ENCODE measurements around the gene PAX5.

DNA sequence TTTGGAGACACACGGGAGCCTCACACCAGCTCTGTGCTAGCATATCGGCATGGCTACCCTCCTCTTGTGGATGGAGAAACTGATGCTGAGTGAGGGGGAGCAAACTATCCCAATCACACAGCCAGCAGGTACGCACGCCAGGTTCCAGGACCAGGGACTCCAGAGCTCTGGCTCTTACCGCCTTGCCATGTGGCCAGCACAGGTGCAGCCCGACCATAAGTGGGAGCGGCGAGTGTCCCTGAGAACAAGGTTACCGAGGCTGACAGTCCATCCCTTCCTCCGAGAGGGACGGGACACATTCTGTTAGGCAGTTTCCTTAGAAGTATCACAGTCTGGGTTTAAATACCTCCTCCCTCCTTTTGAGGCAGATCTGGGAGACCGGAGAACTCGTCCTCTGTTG is 86.0 kb downstream of the PAX5 start:
- TF ChIP-seq, protein P1, sequence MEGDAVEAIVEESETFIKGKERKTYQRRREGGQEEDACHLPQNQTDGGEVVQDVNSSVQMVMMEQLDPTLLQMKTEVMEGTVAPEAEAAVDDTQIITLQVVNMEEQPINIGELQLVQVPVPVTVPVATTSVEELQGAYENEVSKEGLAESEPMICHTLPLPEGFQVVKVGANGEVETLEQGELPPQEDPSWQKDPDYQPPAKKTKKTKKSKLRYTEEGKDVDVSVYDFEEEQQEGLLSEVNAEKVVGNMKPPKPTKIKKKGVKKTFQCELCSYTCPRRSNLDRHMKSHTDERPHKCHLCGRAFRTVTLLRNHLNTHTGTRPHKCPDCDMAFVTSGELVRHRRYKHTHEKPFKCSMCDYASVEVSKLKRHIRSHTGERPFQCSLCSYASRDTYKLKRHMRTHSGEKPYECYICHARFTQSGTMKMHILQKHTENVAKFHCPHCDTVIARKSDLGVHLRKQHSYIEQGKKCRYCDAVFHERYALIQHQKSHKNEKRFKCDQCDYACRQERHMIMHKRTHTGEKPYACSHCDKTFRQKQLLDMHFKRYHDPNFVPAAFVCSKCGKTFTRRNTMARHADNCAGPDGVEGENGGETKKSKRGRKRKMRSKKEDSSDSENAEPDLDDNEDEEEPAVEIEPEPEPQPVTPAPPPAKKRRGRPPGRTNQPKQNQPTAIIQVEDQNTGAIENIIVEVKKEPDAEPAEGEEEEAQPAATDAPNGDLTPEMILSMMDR (IDR thresholded peaks at IDR 0.05), result no peak
- TF ChIP-seq POLR2A (IDR thresholded peaks at IDR 0.05) (no peak), EP300 (IDR thresholded peaks at IDR 0.05) (no peak)
